Forelimb muscle (tissue), 1 donor: ENCODE measurements around the gene AKAP6. TPM values are rescaled to one million over a fixed set of nuclear protein-coding genes. Genes with fewer than 3 reads are reported as not detected.

ENCODE experiments used
- DNase-seq: peaks from one replicate; pipeline ENCODE4 v3.0.0-alpha.2; 2013; ENCODE audit warnings: low read depth
- polyA plus RNA-seq: library from polyadenylated mRNA; unstranded; fragments of 120-200 nt; gene quantifications from one replicate; pipeline ENCODE4 v1.2.1, GENCODE V29; 2013; ENCODE audit not compliant: insufficient read length

The AKAP6 gene
- polyA plus RNA-seq, 1 donor, result 64.6 TPM

DNA sequence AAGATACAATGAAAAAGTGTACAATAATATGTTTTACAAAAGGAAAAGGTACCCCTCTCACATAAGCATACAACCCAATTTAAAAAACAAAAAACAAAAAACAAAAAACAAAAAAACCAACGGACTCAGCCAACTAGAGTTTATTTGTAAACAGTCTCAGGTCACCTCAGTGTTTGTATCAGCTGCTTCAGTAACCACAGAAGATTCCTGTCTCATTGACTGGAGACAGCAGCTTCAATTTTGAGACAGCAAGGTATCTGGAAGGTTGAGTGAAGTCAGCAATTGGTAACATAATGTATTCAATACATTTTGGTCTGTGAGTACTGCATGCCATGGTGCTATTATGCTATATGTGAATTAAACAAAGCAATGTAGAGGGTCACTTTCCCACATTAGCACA lies 201.7 kb downstream of the AKAP6 start:
- no peak for DNase-seq

DNA sequence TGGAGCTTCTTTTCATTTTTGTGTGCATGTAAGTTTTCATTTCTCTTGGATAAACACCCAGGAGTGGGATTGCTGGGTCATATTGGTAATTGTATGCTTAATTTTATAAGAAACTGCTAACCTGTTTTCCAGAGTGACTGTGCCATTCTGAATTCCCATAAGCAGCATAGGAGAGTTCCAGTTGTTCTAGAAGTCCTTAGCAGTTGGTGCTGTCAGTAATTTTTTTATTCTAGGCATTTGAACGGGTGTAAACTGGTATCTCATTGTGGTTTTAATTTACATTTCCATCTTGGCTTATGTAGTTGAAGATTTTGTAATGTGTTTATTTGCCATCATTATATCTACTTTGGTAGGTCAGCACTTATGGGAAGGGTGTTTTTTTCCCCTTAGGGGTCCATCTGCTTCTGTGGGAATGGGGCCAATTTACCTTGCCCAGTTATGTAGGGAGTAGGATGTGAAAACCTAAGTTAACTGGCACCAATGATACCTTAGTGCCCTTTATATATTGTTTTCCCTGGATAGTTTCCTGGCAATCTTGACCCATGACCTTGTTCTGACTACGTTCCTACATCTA lies 202.9 kb downstream of the AKAP6 start:
- no peak for DNase-seq

GRCh38 chr14:32534145-32534544 lies 205.0 kb downstream of the AKAP6 start:
- no peak for DNase-seq

DNA sequence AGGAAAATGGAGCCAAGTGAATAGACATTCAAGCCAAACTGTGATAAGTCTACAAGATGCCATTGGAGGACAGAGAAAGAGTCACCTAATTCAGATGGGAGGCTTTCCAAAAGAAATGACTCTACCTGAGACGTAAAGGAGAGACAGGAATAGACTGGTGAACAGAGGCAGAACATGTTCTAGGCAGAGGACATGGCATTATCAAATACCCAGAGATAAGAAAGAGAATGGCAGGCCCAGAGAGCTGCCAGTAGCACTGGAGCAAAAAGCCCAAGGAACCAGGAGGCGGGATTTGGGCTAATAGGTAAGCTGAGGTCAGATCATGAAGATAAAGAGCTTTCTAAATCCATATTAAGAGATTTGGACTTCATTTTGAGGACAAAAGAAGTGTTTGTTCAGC lies 207.1 kb downstream of the AKAP6 start:
- DNase-seq, result no peak

DNA sequence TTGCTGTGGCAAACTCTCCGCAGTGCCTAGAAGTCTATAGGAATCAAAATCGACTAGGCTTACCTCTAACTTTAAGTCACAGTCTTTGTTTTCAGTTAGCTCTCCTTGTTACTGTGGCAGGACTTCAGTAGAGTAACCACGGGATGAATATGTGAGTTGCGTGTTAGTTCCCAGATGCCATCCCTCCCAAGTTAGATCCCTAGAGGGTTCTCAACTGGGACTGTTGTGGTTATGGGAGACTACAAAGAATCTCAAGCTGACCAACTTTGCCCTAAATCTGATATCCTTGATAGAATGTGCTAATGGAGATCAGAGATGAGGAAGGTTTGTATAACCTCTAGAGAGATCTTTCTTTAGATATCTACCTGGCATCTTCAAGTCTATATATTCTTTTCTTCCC lies 208.1 kb downstream of the AKAP6 start:
- no peak for DNase-seq

DNA sequence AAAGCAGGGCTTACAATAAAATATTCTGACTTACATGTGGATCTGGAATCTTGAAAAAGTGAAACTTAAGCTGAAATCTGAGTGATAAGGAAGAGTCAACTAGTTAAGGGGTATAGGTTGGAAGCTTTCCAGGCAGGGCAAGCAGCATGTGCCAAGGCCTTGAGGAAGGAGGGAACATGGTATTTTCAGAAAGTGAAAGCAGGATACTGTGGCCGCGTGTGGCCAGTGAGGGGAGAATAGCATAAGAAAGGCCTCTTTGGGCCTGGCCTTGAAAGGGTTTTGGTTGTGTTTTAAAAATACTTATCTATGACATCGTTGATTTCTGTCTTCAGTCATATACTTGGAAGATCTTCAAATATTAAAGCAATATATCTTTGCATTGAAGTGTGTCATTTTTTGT lies 213.4 kb downstream of the AKAP6 start:
- DNase-seq, result no peak

DNA sequence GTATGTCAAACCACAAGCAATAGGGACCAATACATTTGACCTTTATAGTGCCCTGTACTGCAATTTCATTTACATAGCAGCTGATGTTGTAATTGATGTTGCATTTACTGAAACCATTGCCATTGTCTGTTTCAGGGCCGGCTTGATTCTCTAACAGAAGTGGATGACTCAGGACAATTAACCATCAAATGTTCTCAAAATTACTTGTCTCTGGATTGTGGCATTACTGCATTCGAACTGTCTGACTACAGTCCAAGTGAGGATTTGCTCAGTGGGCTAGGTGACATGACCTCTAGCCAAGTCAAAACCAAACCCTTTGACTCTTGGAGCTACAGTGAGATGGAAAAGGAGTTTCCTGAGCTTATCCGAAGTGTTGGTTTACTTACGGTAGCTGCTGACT lies 216.0 kb downstream of the AKAP6 start:
- DNase-seq, result no peak

DNA sequence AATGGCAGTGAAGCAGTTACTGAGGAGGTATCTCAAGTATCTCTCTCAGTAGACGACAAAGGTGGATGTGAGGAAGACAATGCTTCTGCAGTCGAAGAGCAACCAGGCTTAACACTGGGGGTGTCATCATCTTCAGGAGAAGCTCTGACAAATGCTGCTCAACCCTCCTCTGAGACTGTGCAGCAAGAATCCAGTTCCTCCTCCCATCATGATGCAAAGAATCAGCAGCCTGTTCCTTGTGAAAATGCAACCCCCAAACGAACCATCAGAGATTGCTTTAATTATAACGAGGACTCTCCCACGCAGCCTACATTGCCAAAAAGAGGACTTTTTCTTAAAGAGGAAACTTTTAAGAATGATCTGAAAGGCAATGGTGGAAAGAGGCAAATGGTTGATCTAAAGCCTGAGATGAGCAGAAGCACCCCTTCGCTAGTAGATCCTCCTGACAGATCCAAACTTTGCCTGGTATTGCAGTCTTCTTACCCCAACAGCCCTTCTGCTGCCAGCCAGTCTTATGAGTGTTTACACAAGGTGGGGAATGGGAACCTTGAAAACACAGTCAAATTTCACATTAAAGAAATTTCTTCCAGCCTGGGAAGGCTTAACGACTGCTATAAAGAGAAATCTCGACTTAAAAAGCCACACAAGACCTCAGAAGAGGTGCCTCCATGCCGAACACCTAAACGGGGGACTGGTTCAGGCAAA lies 216.6 kb downstream of the AKAP6 start:
- no peak for DNase-seq

DNA sequence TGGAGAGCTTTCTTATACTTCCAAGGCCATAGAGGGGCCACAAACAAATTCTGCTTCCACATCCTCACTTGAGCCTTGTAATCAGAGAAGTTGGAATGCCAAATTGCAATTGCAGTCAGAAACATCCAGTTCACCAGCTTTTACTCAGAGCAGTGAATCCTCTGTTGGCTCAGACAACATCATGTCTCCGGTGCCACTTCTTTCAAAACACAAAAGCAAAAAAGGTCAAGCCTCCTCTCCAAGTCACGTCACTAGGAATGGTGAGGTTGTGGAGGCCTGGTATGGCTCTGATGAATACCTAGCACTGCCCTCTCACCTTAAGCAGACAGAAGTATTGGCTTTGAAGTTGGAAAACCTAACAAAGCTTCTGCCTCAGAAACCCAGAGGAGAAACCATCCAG lies 217.1 kb downstream of the AKAP6 start:
- DNase-seq, result no peak

GRCh38 chr14:32552766-32553165 lies 223.7 kb downstream of the AKAP6 start:
- no peak for DNase-seq

- no peak for DNase-seq
Measured at GRCh38 chr14:32559048-32559447, 229.9 kb downstream of the AKAP6 start.

GRCh38 chr14:32559590-32559989 lies 230.5 kb downstream of the AKAP6 start:
- DNase-seq, result no peak

- peak; percentile 54 for DNase-seq
Measured at GRCh38 chr14:32560209-32560857, 231.2 kb downstream of the AKAP6 start.

- no peak for DNase-seq
Measured at GRCh38 chr14:32561520-32561919, 232.4 kb downstream of the AKAP6 start.

DNA sequence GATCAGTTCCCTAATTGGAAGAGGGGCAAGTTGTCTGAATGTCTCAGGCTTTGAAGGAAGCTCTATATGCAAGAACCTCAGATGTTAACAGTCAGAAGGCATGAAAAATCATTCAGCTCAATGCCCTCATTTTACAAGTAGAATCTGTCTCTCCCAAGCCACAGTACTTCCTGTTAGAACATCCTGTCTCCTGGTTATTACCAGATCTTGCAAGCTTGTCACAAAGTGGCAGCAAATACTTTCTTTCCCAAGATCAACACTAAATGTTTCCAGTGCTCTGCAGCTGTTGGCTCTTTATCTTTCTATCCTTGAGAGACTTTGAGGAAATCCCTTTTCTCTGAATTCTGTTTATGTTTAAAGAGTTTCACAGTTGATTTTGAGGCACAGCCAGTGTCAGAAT lies 235.5 kb downstream of the AKAP6 start:
- DNase-seq, result no peak

GRCh38 chr14:32565256-32565655 lies 236.2 kb downstream of the AKAP6 start:
- DNase-seq, result no peak

GRCh38 chr14:32567543-32568384 lies 238.7 kb downstream of the AKAP6 start:
- DNase-seq, result no peak

DNA sequence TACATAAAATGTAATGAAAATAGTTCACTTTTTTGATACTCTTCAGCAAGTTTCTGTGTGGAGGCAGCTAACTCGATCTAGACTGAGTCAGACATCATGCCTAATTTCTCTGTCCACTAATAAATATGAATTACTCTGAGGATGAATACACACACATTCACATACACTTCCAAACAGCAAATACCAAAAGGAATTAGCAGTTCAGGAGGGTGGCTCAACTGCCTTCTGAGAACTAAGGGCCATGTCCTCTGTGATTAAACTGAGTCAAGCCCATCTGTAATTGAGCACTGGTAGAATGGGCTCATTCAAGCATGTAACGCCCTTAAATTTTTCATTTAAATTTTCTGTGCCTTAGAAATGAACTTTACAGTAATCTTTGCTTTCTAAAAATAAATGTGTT lies 242.5 kb downstream of the AKAP6 start:
- no peak for DNase-seq

- no peak for DNase-seq
Measured at GRCh38 chr14:32571995-32572866, 243.1 kb downstream of the AKAP6 start.

GRCh38 chr14:32572867-32573150 lies 243.7 kb downstream of the AKAP6 start:
- DNase-seq, result no peak

DNA sequence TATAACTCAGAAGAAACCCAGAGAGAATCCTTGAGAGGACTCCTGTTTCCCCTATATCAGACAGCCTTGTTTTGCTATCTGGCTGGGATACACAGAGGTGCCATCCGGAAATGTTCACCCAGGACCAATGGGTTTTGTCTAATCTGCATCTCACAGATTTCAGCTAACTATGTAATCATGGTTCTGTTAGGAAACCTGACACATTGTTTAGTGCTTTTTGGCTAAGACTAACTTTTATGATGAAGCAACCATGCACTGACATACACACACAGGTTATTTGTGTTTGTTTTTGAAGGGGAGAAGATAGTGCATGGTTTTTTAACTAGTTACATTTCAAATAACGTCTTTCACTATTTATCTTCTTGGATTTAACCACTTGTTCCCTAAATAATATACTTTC lies 245.2 kb downstream of the AKAP6 start:
- no peak for DNase-seq
